Measurements from ENCODE around the gene ABI3BP.

The ABI3BP gene

GRCh38 chr3:100766069-100766468, 227.2 kb downstream of the ABI3BP start:
- Histone ChIP-seq H3K4me3 (ENCODE audit: low read depth, low read length, poor library complexity, severe bottlenecking) (no peak overlapping the region), H3K9ac (ENCODE audit: low read length) (no peak overlapping the region), H3K36me3 (ENCODE audit: insufficient read depth, low read length) (no peaks in the 10 kb centered on the region), H3K9me3 (ENCODE audit: low read length) (no peaks in the 10 kb centered on the region), H3K27me3 (ENCODE audit: insufficient read depth, low read length) (no peaks in the 10 kb centered on the region; the same call in 1 of the 2 replicates), H3K79me2 (ENCODE audit: insufficient read depth, low read length) (no peaks in the 10 kb centered on the region), H3F3A (ENCODE audit: insufficient read depth, low read length) (no peaks in the 10 kb centered on the region), H3K27ac (ENCODE audit: low read depth, low read length, poor library complexity, severe bottlenecking) (no peak overlapping the region), H3K4me1 (ENCODE audit: insufficient read depth, low read length, severe bottlenecking) (no peaks in the 10 kb centered on the region), H2AFZ (ENCODE audit: low read length) (no peak overlapping the region), H3K9me2 (ENCODE audit: low read depth, low read length) (no peaks in the 10 kb centered on the region), H4K20me1 (ENCODE audit: insufficient read depth, low read length) (no peaks in the 10 kb centered on the region), H3K4me2 (ENCODE audit: low read length) (no peak overlapping the region)
- TF ChIP-seq CTCF (IDR thresholded peaks at IDR 0.05; ENCODE audit: low read length), result no peak
- TF ChIP-seq EZH2 (IDR thresholded peaks at IDR 0.05; ENCODE audit: borderline replicate concordance, low read length), result no peak

DNA sequence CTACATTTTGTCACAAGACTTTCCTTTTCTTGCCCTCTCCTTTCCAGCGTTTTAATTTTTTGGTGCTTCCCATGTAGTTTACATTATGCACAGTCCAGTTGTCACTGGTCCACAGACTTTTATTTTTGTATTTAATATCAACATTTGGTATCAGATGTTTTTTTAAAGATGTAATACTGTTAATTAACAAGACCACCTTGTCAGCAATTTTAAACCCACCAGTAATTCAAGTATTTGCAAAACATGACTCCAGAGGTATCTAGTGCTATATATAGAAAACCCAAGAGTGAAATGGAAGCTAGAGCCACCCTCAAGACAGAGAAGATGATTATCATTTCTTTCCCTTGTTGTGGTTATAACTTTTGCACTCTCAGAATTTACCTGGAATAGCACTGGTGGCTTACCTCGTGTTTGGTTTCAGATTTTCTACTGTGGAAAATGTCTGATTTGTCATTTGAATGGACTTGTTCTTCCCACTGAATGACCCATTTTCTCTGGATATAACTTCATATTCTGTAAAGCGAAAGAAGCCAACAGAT, 227.7 kb downstream of the ABI3BP start:
- H4K20me1 ChIP-seq (ENCODE audit: insufficient read depth, low read length), result no peaks in the 10 kb centered on the region
- no peaks in the 10 kb centered on the region for H3K9me3 ChIP-seq (ENCODE audit: low read length)
- no peaks in the 10 kb centered on the region for H3K9me2 ChIP-seq (ENCODE audit: low read depth, low read length)
- no peaks in the 10 kb centered on the region for H3F3A ChIP-seq (ENCODE audit: insufficient read depth, low read length)
- H3K79me2 ChIP-seq (ENCODE audit: insufficient read depth, low read length), result no peaks in the 10 kb centered on the region
- H3K4me2 ChIP-seq (ENCODE audit: low read length), result no peak overlapping the region
- H3K36me3 ChIP-seq (ENCODE audit: insufficient read depth, low read length), result no peaks in the 10 kb centered on the region
- no peak overlapping the region for H3K9ac ChIP-seq (ENCODE audit: low read length)
- H3K4me1 ChIP-seq (ENCODE audit: insufficient read depth, low read length, severe bottlenecking), result no peaks in the 10 kb centered on the region
- no peaks in the 10 kb centered on the region; the same call in 1 of the 2 replicates for H3K27me3 ChIP-seq (ENCODE audit: insufficient read depth, low read length)
- no peak overlapping the region for H3K4me3 ChIP-seq (ENCODE audit: low read depth, low read length, poor library complexity, severe bottlenecking)
- H2AFZ ChIP-seq (ENCODE audit: low read length), result no peak overlapping the region
- no peak overlapping the region for H3K27ac ChIP-seq (ENCODE audit: low read depth, low read length, poor library complexity, severe bottlenecking)
- no peak for TF ChIP-seq EZH2 (IDR thresholded peaks at IDR 0.05; ENCODE audit: borderline replicate concordance, low read length)
- no peak for TF ChIP-seq CTCF (IDR thresholded peaks at IDR 0.05; ENCODE audit: low read length)

DNA sequence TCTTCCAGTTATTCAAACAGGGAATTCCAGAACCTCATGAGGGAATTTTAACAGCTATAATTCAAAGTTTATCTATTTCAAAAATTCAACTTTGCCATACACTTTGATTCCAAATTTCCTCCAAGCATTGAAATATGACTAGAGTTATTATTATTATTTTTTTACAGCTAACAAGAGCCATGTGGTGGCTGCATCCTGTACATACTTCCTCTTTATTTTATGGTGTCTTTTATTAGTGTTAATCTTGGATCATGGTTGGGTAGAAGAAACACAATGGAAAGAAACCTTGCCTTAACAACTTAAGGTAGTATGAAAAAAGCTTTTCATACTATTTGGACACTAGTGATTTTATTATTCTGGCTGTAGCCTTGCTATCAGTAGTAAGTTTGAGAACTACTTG, 231.3 kb downstream of the ABI3BP start:
- Histone ChIP-seq H3K27me3 (ENCODE audit: insufficient read depth, low read length) (no peaks in the 10 kb centered on the region; the same call in 1 of the 2 replicates), H3K4me1 (ENCODE audit: insufficient read depth, low read length, severe bottlenecking) (no peaks in the 10 kb centered on the region), H3K9ac (ENCODE audit: low read length) (no peak overlapping the region), H3K36me3 (ENCODE audit: insufficient read depth, low read length) (no peaks in the 10 kb centered on the region), H3K4me3 (ENCODE audit: low read depth, low read length, poor library complexity, severe bottlenecking) (no peak overlapping the region), H3K27ac (ENCODE audit: low read depth, low read length, poor library complexity, severe bottlenecking) (no peak overlapping the region), H2AFZ (ENCODE audit: low read length) (no peak overlapping the region), H4K20me1 (ENCODE audit: insufficient read depth, low read length) (no peaks in the 10 kb centered on the region), H3K4me2 (ENCODE audit: low read length) (no peak overlapping the region), H3K9me3 (ENCODE audit: low read length) (no peaks in the 10 kb centered on the region), H3K9me2 (ENCODE audit: low read depth, low read length) (no peaks in the 10 kb centered on the region), H3F3A (ENCODE audit: insufficient read depth, low read length) (no peaks in the 10 kb centered on the region), H3K79me2 (ENCODE audit: insufficient read depth, low read length) (no peaks in the 10 kb centered on the region)
- TF ChIP-seq EZH2 (IDR thresholded peaks at IDR 0.05; ENCODE audit: borderline replicate concordance, low read length) (no peak), CTCF (IDR thresholded peaks at IDR 0.05; ENCODE audit: low read length) (no peak)

Measured in OCI-LY1 (cell line).